Measurements from ENCODE around the gene OVOL1. TPM values are rescaled to one million over a fixed set of nuclear protein-coding genes. Genes with fewer than 3 reads are reported as not detected.
"Not testable (repeated sequence)": the region's sequence is repeated elsewhere in the genome, so short reads cannot be mapped to it uniquely, and the experiment has no call there.

OVOL1 gene
- total RNA-seq, 4 donors from 2014 or later: 1.0 TPM; not detected in 3

GRCh38 chr11:65829459-65829858, 42.6 kb downstream of the OVOL1 start:
- TF ChIP-seq CTCF (IDR thresholded peaks at IDR 0.05): no peak
- TF ChIP-seq POLR2A (IDR thresholded peaks at IDR 0.05): no peak
- intact Hi-C loops (cut with DNase I; ENCODE audit: low total_unique reads): no loop called here
- H3K4me3 ChIP-seq: no peak overlapping the region
- H3K27me3 ChIP-seq: no peaks in the 10 kb centered on the region
- H3K4me1 ChIP-seq: peaks cover 4 to 5% of the 10 kb centered on the region in 2 donors
- no peak for DNase-seq
- H3K36me3 ChIP-seq: no peaks in the 10 kb centered on the region
- no peaks in the 10 kb centered on the region for H3K9me3 ChIP-seq
- no peak overlapping the region for H3K27ac ChIP-seq

GRCh38 chr11:65832231-65832630, 45.4 kb downstream of the OVOL1 start:
- H3K4me1 ChIP-seq; intact Hi-C loops (cut with DNase I; ENCODE audit: low total_unique reads); H3K27me3 ChIP-seq; H3K27ac ChIP-seq; H3K36me3 ChIP-seq; H3K4me3 ChIP-seq; DNase-seq; H3K9me3 ChIP-seq: not testable (repeated sequence)

- intact Hi-C loops (cut with DNase I; ENCODE audit: low total_unique reads): no loop called here
- Histone ChIP-seq H3K4me1 (peaks cover 4 to 5% of the 10 kb centered on the region in 2 donors), H3K27ac (peak within 1 kb of the TSS in 1 of 2 donors; percentile 37), H3K36me3 (no peaks in the 10 kb centered on the region), H3K9me3 (no peaks in the 10 kb centered on the region), H3K4me3 (peak within 1 kb of the TSS; percentile 47 to 54), H3K27me3 (no peaks in the 10 kb centered on the region)
- DNase-seq: peak; percentile 94 to 95
- TF ChIP-seq POLR2A (IDR thresholded peaks at IDR 0.05) (peak in 1 of 2 donors; percentile 31), CTCF (IDR thresholded peaks at IDR 0.05) (peak in 1 of 4 experiments; percentile 8)
These were observed 46.6 kb downstream of the OVOL1 start, which contains the start of gene SNX32 for GRCh38 chr11:65833297-65834030. SNX32 (plus strand) TSS chr11:65833963; CDS start chr11:65834066, 103 bp downstream.

- intact Hi-C loops (cut with DNase I; ENCODE audit: low total_unique reads): no loop called here
- Histone ChIP-seq H3K4me1 (peaks cover 4 to 5% of the 10 kb centered on the region in 2 donors), H3K4me3 (peak overlapping the region; percentile 47 to 54), H3K9me3 (no peaks in the 10 kb centered on the region), H3K27me3 (no peaks in the 10 kb centered on the region), H3K27ac (no peak overlapping the region), H3K36me3 (no peaks in the 10 kb centered on the region)
- DNase-seq: no peak
- TF ChIP-seq POLR2A (IDR thresholded peaks at IDR 0.05): no peak
- no peak for TF ChIP-seq CTCF (IDR thresholded peaks at IDR 0.05)
These were observed 47.3 kb downstream of the OVOL1 start for GRCh38 chr11:65834202-65834601.

GRCh38 chr11:65842144-65842543, 55.3 kb downstream of the OVOL1 start:
- no peak overlapping the region for H3K4me3 ChIP-seq
- H3K27ac ChIP-seq: no peak overlapping the region
- no peak for DNase-seq
- no peaks in the 10 kb centered on the region for H3K27me3 ChIP-seq
- intact Hi-C loops (cut with DNase I; ENCODE audit: low total_unique reads): no loop called here
- no peaks in the 10 kb centered on the region for H3K9me3 ChIP-seq
- H3K4me1 ChIP-seq: no peaks in the 10 kb centered on the region
- no peak for TF ChIP-seq POLR2A (IDR thresholded peaks at IDR 0.05)
- no peak for TF ChIP-seq CTCF (IDR thresholded peaks at IDR 0.05)
- H3K36me3 ChIP-seq: no peaks in the 10 kb centered on the region

Data from uterus (tissue), 4 donors.